ENCODE data around the gene MEGF9.
"Not testable (repeated sequence)": the region's sequence is repeated elsewhere in the genome, so short reads cannot be mapped to it uniquely, and the experiment has no call there.

Gene MEGF9

GRCh38 chr9:120714088-120714845 is at the start of gene MEGF9:
TSS of gene MEGF9 (minus strand) at chr9:120714470. CDS start at chr9:120714358, 112 bp downstream.
- no peaks in the 10 kb centered on the region for H3K9me3 ChIP-seq (ENCODE audit: control insufficient read depth, insufficient read depth, low read length)
- peak within 1 kb of the TSS; percentile 84 for H3K4me3 ChIP-seq (ENCODE audit: low read depth, low read length)
- H3K27ac ChIP-seq (ENCODE audit: low read depth, low read length): peak within 1 kb of the TSS; percentile 47
- peaks cover 27% of the 10 kb centered on the region for H3K27me3 ChIP-seq (ENCODE audit: control insufficient read depth, insufficient read depth, low read length)
- H3K4me1 ChIP-seq (ENCODE audit: control insufficient read depth, insufficient read depth, low read length): peaks cover 16% of the 10 kb centered on the region
- peak within 1 kb of the TSS; percentile 82 for H3K9ac ChIP-seq (ENCODE audit: low read depth, low read length)
- no peaks in the 10 kb centered on the region for H3K36me3 ChIP-seq (ENCODE audit: control insufficient read depth, insufficient read depth, low read length)

GRCh38 chr9:120761006-120761405 is 46.7 kb upstream of the MEGF9 start:
- Histone ChIP-seq H3K36me3 (ENCODE audit: control insufficient read depth, insufficient read depth, low read length) (peaks cover 79% of the 10 kb centered on the region), H3K9ac (ENCODE audit: low read depth, low read length) (no peak overlapping the region), H3K4me3 (ENCODE audit: low read depth, low read length) (no peak overlapping the region), H3K9me3 (ENCODE audit: control insufficient read depth, insufficient read depth, low read length) (no peaks in the 10 kb centered on the region), H3K27me3 (ENCODE audit: control insufficient read depth, insufficient read depth, low read length) (no peaks in the 10 kb centered on the region), H3K4me1 (ENCODE audit: control insufficient read depth, insufficient read depth, low read length) (no peaks in the 10 kb centered on the region), H3K27ac (ENCODE audit: low read depth, low read length) (no peak overlapping the region)

- Histone ChIP-seq H3K9ac (ENCODE audit: low read depth, low read length) (no peak overlapping the region), H3K27ac (ENCODE audit: low read depth, low read length) (no peak overlapping the region), H3K4me1 (ENCODE audit: control insufficient read depth, insufficient read depth, low read length) (no peaks in the 10 kb centered on the region), H3K27me3 (ENCODE audit: control insufficient read depth, insufficient read depth, low read length) (no peaks in the 10 kb centered on the region), H3K9me3 (ENCODE audit: control insufficient read depth, insufficient read depth, low read length) (no peaks in the 10 kb centered on the region), H3K4me3 (ENCODE audit: low read depth, low read length) (no peak overlapping the region), H3K36me3 (ENCODE audit: control insufficient read depth, insufficient read depth, low read length) (peaks cover 69% of the 10 kb centered on the region)
These were observed 45.6 kb upstream of the MEGF9 start for GRCh38 chr9:120759755-120760400.

GRCh38 chr9:120758544-120758943 is 44.3 kb upstream of the MEGF9 start:
- Histone ChIP-seq H3K4me1 (ENCODE audit: control insufficient read depth, insufficient read depth, low read length) (no peaks in the 10 kb centered on the region), H3K9ac (ENCODE audit: low read depth, low read length) (no peak overlapping the region), H3K27me3 (ENCODE audit: control insufficient read depth, insufficient read depth, low read length) (no peaks in the 10 kb centered on the region), H3K36me3 (ENCODE audit: control insufficient read depth, insufficient read depth, low read length) (peaks cover 56% of the 10 kb centered on the region), H3K27ac (ENCODE audit: low read depth, low read length) (no peak overlapping the region), H3K9me3 (ENCODE audit: control insufficient read depth, insufficient read depth, low read length) (no peaks in the 10 kb centered on the region), H3K4me3 (ENCODE audit: low read depth, low read length) (no peak overlapping the region)

- Histone ChIP-seq H3K9me3 (ENCODE audit: control insufficient read depth, insufficient read depth, low read length) (no peaks in the 10 kb centered on the region), H3K4me1 (ENCODE audit: control insufficient read depth, insufficient read depth, low read length) (no peaks in the 10 kb centered on the region), H3K9ac (ENCODE audit: low read depth, low read length) (no peak overlapping the region), H3K27ac (ENCODE audit: low read depth, low read length) (no peak overlapping the region), H3K27me3 (ENCODE audit: control insufficient read depth, insufficient read depth, low read length) (no peaks in the 10 kb centered on the region), H3K4me3 (ENCODE audit: low read depth, low read length) (no peak overlapping the region), H3K36me3 (ENCODE audit: control insufficient read depth, insufficient read depth, low read length) (peaks cover 43% of the 10 kb centered on the region)
These were observed 43.0 kb upstream of the MEGF9 start for GRCh38 chr9:120757026-120757913.

- Histone ChIP-seq H3K9ac (ENCODE audit: low read depth, low read length) (no peak overlapping the region), H3K27ac (ENCODE audit: low read depth, low read length) (no peak overlapping the region), H3K4me1 (ENCODE audit: control insufficient read depth, insufficient read depth, low read length) (no peaks in the 10 kb centered on the region)
These were observed 42.3 kb upstream of the MEGF9 start for GRCh38 chr9:120756531-120756930.

GRCh38 chr9:120755810-120756434 is 41.7 kb upstream of the MEGF9 start:
- no peak overlapping the region for H3K9ac ChIP-seq (ENCODE audit: low read depth, low read length)
- no peaks in the 10 kb centered on the region for H3K27me3 ChIP-seq (ENCODE audit: control insufficient read depth, insufficient read depth, low read length)
- H3K36me3 ChIP-seq (ENCODE audit: control insufficient read depth, insufficient read depth, low read length): peaks cover 32% of the 10 kb centered on the region
- H3K4me1 ChIP-seq (ENCODE audit: control insufficient read depth, insufficient read depth, low read length): no peaks in the 10 kb centered on the region
- H3K4me3 ChIP-seq (ENCODE audit: low read depth, low read length): no peak overlapping the region
- H3K27ac ChIP-seq (ENCODE audit: low read depth, low read length): no peak overlapping the region
- H3K9me3 ChIP-seq (ENCODE audit: control insufficient read depth, insufficient read depth, low read length): no peaks in the 10 kb centered on the region

More at GRCh38 chr9:120756531-120756930, 42.3 kb upstream of the MEGF9 start:
- no peaks in the 10 kb centered on the region for H3K27me3 ChIP-seq (ENCODE audit: control insufficient read depth, insufficient read depth, low read length)
- no peaks in the 10 kb centered on the region for H3K9me3 ChIP-seq (ENCODE audit: control insufficient read depth, insufficient read depth, low read length)
- H3K4me3 ChIP-seq (ENCODE audit: low read depth, low read length): no peak overlapping the region
- H3K36me3 ChIP-seq (ENCODE audit: control insufficient read depth, insufficient read depth, low read length): peaks cover 38% of the 10 kb centered on the region

GRCh38 chr9:120755044-120755443 is 40.8 kb upstream of the MEGF9 start:
- H3K9me3 ChIP-seq (ENCODE audit: control insufficient read depth, insufficient read depth, low read length): no peaks in the 10 kb centered on the region
- H3K36me3 ChIP-seq (ENCODE audit: control insufficient read depth, insufficient read depth, low read length): peaks cover 25% of the 10 kb centered on the region
- no peak overlapping the region for H3K27ac ChIP-seq (ENCODE audit: low read depth, low read length)
- no peaks in the 10 kb centered on the region for H3K4me1 ChIP-seq (ENCODE audit: control insufficient read depth, insufficient read depth, low read length)
- H3K9ac ChIP-seq (ENCODE audit: low read depth, low read length): no peak overlapping the region
- H3K4me3 ChIP-seq (ENCODE audit: low read depth, low read length): no peak overlapping the region
- H3K27me3 ChIP-seq (ENCODE audit: control insufficient read depth, insufficient read depth, low read length): no peaks in the 10 kb centered on the region

- Histone ChIP-seq H3K4me1 (ENCODE audit: control insufficient read depth, insufficient read depth, low read length) (no peaks in the 10 kb centered on the region), H3K9me3 (ENCODE audit: control insufficient read depth, insufficient read depth, low read length) (no peaks in the 10 kb centered on the region), H3K27ac (ENCODE audit: low read depth, low read length) (no peak overlapping the region), H3K36me3 (ENCODE audit: control insufficient read depth, insufficient read depth, low read length) (no peaks in the 10 kb centered on the region), H3K9ac (ENCODE audit: low read depth, low read length) (no peak overlapping the region), H3K27me3 (ENCODE audit: control insufficient read depth, insufficient read depth, low read length) (no peaks in the 10 kb centered on the region), H3K4me3 (ENCODE audit: low read depth, low read length) (no peak overlapping the region)
These were observed 36.2 kb upstream of the MEGF9 start for GRCh38 chr9:120750421-120750820.

- not testable (repeated sequence) for H3K27ac ChIP-seq (ENCODE audit: low read depth, low read length); H3K9ac ChIP-seq (ENCODE audit: low read depth, low read length); H3K4me3 ChIP-seq (ENCODE audit: low read depth, low read length); H3K4me1 ChIP-seq (ENCODE audit: control insufficient read depth, insufficient read depth, low read length); H3K27me3 ChIP-seq (ENCODE audit: control insufficient read depth, insufficient read depth, low read length); H3K9me3 ChIP-seq (ENCODE audit: control insufficient read depth, insufficient read depth, low read length); H3K36me3 ChIP-seq (ENCODE audit: control insufficient read depth, insufficient read depth, low read length)
These were observed 32.1 kb upstream of the MEGF9 start for GRCh38 chr9:120746366-120746765.
